HG03432 (cell line): ENCODE results near the gene RTP3.
"Not testable (repeated sequence)": the region's sequence is repeated elsewhere in the genome, so short reads cannot be mapped to it uniquely, and the experiment has no call there.

Source experiments
- ATAC-seq: cut with Tn5 transposase; IDR thresholded peaks from one replicate; pipeline ENCODE4 v1.9.1; 2021; ENCODE audit warnings: mild to moderate bottlenecking, moderate library complexity; ENCODE audit not compliant: unreplicated experiment

Gene RTP3

DNA sequence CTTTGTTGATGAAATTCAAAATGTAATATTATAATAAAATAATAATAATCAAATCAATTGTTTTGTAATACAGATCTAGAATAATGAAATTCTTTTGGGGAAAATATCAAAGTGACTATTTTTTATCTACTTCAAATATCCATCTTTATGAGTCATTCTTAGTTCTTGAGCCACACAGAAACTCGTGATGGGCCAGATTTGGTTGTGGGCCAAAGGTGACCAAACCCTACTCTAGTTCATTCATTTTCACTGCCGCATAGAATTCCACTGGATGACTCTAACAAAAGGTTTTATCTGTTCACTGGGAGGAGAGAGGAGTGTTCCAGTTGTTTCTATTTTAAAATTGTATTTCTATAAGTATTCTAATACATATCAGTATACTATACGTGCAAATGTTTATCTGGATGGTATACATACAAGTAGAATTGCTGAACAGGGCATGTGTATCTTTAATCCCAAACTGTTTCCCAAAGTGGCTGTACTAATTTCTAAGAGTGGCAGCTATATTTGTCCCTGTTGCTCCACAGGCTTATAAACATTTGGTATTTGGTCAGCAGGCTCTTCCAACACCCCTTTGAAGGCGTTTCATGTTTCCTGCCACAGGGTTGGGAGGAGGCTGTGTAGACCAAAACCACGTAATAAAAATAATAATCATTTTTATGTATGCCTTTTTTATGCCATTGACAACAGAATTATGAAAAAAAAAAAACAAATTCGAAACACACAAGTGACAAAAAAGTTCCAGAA is 7.3 kb upstream of the RTP3 start:
- no peak for ATAC-seq

DNA sequence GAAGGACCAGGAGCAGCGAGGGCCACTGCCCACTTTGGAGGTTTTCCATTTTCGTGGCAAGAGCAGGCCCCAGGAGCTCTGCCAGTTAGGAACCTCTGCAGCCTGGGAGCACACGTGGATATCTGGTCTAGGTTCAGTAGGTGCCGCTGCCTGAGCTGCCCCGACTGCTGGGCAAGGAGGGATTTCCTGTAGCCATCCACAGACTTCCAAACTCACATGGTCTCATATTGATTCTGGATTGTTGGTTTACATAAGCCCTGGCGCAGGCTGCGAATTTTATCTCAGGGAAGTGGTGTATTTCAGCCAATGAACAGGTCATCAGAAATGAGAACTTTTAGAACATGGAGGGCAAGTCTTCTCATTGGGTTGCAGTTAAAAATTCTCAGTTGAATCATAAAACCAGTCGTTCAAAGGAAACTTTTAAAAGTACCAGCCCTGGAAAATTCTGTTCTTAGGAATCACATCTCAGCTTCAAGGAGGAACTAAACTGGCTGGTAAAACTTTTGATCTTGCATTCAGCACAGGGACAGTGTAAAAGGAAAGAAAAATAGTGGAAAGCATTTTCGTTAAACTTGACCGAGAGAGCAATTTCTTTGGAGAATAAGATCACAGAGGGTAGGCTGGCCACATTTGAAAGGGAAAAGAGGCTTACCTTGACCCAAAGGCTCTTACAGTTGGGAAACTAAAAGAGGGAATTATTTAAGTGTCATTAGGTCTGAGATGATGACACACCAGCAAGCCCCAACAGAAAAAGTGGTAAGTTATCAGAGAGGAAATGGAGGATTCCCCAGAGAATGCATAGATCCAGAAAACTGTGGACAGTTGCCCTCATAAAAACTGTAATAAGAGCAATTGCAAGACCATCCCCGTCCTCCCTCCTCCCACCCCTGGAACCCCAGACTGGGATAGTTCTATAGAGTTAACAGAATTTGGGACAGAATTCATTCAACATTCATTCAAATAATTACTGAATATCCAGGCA is 6.4 kb upstream of the RTP3 start:
- ATAC-seq = no peak

DNA sequence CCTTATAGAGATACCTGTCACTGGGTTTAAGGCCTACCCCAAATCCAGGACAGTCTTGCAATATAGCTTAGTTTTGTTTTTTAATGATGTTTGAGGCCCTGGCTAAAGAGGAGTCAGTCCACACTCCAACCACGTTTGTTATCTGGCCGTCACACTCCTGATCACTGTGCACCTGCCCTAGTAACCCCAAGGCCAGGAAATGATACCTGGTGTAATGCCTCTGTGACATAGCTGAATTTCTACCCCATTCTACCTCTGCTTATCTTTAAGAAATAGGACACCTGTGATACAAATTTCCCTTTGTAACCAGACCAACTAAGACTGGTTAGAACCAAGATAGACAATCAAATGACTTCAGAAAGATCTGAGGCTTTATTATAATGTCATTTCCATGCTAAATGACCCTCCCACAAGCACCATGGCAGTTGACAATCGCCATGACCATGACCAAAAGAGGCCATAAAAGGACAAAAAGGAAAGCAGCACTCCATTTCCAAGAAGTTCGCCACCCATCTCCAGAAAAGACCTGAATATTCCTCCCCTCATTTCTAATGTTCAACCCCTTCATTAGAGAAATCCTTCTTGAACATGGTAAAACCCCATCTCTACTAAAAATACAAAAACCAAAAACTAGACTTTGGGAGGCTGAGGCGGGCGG is 4.8 kb upstream of the RTP3 start:
- no peak for ATAC-seq

DNA sequence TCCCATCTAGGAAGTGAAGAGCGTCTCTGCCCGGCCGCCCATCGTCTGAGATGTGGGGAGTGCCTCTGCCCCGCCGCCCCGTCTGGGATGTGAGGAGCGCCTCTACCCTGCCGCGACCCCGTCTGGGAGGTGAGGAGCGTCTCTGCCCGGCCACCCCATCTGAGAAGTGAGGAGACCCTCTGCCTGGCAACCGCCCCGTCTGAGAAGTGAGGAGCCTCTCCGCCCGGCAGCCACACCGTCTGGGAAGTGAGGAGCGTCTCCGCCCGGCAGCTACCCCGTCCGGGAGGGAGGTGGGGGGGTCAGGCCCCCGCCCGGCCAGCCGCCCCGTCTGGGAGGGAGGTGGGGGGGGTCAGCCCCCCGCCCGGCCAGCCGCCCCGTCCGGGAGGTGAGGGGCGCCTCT is 3.3 kb upstream of the RTP3 start:
- not testable (repeated sequence) for ATAC-seq

DNA sequence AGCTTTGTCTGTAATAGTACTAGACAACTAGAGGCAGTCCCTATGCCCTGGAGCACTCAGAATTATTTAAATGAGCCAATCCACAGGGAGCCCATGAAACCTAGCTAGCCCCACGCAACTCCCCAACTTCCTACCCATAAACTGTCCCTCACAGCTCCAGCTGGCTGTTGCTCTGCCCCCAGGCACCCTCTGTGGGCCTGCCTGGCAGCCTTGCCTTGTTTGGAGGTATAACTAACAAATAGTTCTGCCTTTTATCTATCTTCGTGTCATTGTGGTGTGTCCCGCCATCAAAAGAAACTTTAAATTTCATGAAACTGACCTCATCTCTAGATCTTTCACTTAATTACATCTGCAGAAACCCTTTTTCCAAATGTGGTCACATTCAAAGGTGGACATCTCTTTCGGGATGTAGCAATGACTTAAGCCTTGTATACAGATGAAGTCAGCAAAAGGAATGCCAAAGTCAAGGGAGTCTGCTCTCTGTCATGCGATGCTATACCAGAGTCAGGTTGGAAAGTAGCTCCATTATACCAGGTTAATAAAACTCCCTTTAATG is 1.8 kb upstream of the RTP3 start:
- no peak for ATAC-seq

DNA sequence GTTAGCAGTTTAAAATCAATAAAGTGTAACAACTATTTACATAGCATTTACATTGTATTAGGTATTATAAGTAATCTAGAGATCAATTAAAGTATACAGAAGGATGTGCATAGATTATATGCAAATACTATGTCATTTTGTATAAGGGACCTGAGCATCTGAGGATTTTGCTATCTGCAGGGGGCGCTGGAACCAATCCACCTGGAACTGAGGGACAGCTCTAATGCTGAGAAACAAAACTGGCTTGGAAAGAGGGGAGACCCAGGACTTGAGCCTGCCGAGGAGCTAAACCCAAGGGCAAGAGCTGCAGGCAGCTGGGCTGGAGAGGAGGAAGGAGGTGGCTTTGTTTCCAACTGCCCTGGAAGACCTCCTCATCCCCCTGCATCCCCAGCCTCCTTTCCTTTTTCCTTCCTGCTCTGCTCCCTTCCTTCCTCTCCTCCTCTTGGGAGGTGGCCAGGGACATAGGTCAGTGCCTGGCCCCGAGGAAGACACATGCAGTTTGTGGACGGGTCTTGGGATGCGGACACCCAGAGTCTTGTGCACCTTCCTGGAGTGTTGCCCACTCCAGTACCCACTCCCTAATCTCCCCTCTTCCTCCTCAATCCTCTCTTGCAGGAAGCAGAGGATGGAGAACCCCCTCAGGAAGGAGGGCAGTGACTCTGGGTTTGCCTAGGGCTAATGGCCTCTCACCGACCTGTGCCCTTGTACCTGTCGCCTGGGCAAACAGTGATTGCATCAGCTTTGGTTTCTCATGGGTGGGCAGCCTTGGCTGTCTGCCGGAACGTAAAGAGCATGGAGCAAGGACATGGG is 825 bp upstream of the RTP3 start:
- no peak for ATAC-seq

DNA sequence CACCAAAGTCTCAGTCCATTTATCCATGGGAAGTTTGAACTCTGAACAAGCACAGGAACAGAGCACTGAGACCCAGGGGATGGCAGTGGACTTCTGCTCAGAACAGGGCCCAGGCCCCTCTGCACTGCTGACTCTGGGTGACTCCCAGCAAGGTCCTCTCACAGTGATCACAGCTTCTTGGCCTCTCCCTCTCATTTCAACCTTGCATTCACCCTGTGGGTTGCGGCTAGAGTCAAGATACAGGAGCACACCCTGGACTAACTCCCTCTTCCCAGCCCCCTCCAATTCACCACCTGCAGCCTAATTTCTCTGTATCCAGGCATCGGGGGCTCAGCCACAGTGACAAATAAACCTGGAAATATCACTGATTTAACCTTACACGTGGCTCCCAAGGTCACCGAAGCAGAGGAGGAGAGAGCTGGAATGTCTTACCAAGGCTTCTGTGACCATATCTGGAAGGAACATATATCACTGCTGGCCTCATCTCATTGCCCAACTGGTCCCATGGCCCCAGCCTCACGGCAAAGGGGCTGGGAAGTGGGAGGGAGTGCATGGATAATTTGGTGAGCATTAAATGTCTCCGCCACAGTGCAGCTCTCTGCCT is 1.2 kb downstream of the RTP3 start:
- ATAC-seq = no peak

DNA sequence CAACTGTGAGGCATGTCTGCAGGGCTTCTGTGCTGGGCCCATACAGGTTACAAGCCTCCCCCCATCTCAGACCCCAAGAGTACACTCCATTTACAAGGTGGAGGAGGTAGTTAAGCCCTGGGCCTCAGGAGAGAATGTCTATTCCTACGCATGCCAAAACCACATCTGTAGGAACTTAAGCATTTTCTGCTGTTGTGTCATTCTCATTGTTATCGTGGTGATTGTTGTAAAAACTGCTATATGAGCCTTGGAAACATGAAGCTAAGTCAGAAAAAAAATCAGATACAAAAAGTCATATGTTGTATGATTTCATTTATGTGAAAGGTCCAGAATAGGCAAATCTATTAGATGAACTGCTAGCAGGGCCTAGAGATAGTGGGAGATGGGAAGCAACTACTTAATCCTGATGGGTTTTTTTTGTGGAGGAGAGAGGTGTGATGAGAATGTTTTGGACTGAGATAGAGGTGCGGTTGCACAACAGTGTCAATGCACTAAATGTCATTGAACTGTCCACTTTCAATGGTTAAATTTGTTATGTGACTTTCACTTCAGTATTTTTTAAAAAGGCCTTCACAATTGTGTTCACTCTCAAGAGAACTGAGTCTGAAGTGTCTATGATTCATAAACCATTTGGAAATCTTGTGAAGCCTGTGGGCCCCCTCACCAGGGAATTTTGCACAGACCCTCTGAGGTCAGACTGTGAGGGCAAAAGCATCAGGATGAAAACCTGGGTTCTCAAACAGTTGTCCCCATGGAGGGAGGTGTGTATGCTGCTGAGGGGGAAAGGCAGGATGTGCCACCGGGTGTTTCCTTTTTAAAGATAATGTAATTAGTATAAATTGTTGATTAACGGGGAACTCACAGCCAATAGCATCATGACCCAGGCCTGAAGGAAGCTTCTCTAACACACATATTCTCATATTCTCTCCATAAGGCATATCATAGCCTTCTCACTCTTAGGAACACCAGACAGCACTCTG is 3.2 kb downstream of the RTP3 start:
- ATAC-seq = no peak

DNA sequence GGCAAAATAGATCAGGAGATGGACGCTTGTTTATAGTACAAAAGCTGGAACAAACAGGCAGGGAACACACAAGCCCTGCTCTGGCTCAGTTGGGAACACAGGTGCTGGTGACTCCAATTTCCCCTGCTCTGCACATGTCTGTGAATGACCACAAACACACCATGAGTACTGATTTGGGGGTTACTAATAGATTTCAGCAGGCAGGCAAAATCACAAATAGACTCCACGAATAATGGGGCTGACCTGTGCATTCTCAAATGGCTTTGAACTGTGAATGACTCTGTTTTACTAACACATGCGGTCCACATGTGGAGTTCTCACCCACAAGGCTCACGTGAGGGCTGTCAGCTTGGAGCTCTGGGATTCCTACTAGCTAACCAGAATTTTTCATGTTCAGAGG is 3.9 kb downstream of the RTP3 start:
- ATAC-seq = no peak

DNA sequence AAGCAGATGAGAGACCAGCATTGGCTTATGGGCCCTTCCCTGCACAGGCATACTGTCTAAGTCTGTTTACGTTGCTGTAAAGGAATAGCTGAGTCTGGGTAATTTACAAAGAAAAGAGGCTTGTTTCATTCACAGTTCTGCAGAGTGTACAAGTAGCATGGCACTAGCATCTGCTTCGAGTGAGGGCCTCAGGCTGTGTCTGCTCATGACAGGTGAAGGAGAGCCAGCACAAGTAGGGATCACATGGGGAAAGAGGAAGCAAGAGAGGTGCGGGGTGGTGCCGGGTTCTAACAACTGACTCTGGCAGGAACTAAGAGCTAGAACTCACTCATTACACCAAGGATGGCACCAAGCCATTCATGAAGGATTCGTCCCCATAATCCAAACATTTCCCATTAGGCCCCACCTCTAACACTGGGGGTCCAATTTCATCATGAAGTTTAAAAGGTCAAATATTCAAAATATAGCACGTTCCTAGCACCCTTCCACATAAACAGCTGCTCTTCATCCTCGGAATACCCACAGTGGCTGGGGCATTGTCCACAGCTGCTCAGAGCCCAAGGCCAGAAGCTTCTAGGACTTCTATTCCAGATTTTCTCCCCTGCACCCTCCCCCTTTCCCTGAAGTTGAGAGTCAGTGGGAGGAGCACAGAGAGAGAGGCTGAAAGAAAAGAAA is 5.6 kb downstream of the RTP3 start:
- no peak for ATAC-seq

DNA sequence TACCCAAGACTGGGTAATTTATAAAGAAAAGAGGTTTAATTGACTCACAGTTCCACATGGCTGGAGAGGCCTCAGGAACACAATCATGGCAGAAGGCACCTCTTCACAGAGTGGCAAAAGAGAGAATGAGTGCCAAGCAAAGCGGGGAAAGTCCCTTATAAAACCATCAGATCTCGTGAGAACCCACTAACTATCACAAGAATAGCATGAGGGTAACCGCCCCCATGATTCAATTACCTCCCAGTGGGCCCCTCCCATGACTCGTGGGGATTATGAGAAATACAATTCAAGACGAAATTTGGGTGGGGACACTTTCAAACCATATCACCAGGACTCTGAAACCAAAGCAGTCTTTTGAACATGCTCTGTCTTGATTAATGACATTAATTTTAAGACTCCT is 7.0 kb downstream of the RTP3 start:
- no peak for ATAC-seq

DNA sequence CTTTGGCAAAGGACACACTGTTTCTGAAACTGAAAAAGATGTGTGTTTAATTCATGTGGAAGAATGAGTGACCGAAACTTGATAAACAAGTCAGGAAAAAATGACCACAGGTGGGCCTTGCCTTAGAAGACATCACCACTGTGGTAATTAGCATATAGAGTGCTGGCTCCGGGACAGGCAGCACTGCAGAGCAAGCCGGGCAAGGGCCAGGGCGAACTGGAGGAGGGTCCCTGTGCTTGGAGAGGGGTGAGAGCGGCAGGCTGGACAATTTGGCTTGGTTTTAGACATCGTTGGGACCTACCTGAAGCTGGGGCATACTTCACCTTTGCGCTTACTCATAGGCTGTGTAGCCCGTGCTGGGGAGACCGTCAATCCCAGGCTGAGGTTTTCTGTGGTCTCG is 8.2 kb downstream of the RTP3 start:
- no peak for ATAC-seq

DNA sequence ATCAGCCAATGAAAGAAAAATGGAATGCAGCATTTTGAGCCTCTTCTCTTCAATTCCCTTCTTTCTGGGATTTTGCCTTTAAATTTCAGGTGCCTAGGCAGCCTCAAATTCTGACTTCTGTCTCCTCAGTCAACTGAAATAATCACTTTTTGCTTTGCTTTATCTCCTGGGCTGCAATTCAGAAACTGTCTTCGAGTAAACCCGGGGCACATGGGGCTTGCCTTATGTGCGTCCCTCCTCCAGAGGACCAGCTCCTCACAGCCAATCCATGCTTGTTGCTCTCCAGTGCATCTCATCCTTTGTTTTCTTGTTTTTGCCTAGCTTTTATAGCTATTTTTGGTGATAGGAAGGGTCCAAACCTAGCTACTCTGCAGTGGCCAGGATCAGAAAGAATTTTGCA is 8.8 kb downstream of the RTP3 start:
- no peak for ATAC-seq

DNA sequence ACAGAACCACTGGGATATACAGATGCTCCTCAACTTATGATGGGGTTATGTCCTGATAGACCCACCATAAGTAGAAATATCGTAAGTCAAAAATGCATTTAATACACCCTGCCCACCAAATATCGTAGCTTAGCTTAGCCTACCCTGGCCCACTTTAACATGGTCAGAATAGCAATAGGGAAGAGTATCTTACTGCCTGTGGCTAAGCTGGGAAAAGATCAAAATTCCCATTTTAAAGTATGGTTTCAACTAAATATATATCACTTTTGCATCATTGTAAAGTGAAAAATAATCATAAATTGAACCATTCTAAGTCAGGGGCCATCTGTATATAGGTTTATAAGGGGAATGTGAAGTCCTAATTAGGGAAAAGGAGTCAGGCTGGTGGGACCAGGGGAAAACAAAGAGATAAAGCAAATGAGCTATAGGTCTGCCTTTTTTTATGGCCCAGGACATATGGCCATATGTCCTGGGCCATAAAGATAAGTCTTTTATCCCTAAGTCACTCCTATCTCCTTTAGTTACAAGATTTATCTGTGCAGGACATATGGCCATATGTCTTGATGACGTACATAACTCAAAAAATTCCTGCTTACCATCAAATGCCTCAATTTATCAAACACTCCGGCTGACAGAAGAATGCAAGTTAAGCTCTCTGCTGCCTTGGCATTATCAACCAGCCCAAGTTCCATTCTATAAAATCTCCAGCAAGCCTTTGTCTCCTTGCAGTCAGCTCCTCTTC is 11.2 kb downstream of the RTP3 start:
- no peak for ATAC-seq

DNA sequence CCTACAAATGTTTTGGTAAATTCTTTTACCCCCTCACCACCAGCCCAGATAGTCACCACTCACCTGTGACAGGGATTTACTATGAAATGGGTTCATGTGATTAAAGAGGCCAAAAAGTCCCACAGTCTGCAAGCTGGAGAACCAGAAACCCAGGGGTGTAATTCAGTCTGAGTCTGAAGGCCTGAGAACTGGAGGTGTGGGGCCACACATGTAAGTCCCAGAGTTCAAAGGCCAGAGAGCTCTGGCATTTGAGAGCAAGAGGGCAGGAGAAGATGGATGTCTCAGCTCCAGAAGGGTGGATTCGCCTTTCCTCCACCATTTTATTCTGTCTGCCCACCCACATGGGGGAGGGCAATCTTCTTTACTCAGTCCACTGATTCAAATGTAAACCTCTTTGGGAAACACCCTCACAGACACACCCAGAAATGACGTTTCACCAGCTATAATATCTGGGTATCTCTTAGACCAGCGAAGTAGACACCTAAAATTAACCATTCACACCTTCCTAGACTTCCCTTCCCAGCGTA is 11.9 kb downstream of the RTP3 start:
- no peak for ATAC-seq

DNA sequence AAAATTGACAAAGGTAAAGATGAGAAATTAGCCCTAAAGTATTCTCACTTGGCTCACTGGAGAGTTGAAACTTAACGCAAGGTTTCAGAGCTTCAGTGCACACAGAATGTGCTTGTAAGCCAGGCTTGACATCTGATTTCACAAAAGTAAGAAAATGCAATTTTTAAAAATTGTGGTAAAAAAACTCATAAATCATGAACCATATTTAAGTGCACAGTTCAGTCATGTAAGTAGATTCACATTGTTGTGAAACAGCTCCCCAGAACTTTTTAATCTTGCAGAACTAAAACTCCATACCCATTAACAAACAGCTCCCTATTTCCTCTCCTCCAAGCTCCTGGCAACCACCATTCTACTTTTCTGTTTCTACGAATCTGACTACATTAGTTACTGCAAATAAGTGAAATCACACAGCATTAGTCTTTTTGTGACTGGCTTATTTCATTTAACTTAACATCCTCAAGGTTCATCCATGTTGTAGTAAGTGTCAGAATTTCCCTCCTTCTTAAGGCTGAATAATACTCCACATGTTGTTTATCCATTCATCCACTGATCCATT is 14.5 kb downstream of the RTP3 start:
- no peak for ATAC-seq

DNA sequence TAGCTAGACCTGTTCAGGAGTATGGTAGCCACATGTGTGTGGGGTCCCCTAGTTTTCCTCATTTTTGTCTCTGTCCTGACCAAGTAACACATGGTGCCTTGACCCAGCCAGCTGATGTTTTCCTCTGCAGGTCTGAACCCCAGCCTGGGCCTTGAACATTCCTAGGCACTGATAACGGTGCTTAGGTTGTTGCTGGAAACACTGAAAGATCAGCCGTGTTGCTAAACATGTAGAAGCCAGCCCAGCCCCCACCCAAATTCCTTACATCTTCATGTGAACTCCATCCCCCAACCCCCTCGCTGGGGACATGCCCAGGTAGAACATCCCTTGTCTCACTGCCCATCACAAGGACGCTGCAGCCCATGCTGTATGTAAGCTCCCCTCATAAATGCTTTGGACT is 18.7 kb downstream of the RTP3 start:
- no peak for ATAC-seq
